H1 (cell line): Measurements from ENCODE around the gene JAKMIP2. TPM values are rescaled to one million over a fixed set of nuclear protein-coding genes. Genes with fewer than 3 reads are reported as not detected.

ENCODE experiments used
- CTCF ChIA-PET: fragments of 300-600 bp; sonication (Branson Sonifier 250); formaldehyde crosslinking; loops from one replicate; lab custom pipeline; 2021; ENCODE audit not compliant: partially characterized antibody; lab: Charles Lee
- POLR2A ChIA-PET: fragments of 300-600 bp; sonication (Branson Sonifier 250); formaldehyde crosslinking; loops from one replicate; lab custom pipeline; 2021; ENCODE audit warnings: inconsistent platforms; ENCODE audit not compliant: partially characterized antibody; lab: Charles Lee
- DNase-seq, 2 experiments: peaks; one replicate each; pipeline versions ENCODE4 v3.0.0 to v3.0.0-alpha.2; 2010 to 2022; ENCODE audit warnings: low spot score in 2 of 2, low read depth in 1 of 2, mixed read lengths in 1 of 2
- FAIRE-seq: peaks from 2 replicates; lab custom pipeline; 2011; peaks lifted over from hg19 to GRCh38; lab: Jason Lieb, UNC
- H2AFZ ChIP-seq: 2 replicates; pipeline ENCODE4 v1.8.1; 2012; ENCODE audit warnings: low read length, inconsistent platforms
- H2AK5ac ChIP-seq: 2 replicates; pipeline ENCODE4 v1.6.1; 2013; ENCODE audit warnings: low read depth, low read length
- H2BK120ac ChIP-seq: replicated peaks from 2 replicates; pipeline ENCODE3; 2013; ENCODE audit warnings: low read depth, low read length, inconsistent platforms
- H2BK12ac ChIP-seq: 2 replicates; pipeline ENCODE4 v1.6.1; 2013; ENCODE audit warnings: low read depth, low read length
- H2BK15ac ChIP-seq: 2 replicates; pipeline ENCODE4 v1.6.1; 2013; ENCODE audit warnings: low read length
- H2BK20ac ChIP-seq: 2 replicates; pipeline ENCODE4 v1.6.1; 2013; ENCODE audit warnings: low read length
- H2BK5ac ChIP-seq: 2 replicates; pipeline ENCODE4 v1.6.1; 2013; ENCODE audit warnings: low read depth, low read length
- H3K14ac ChIP-seq: 2 replicates; pipeline ENCODE4 v1.6.1; 2013; ENCODE audit warnings: inconsistent platforms; ENCODE audit not compliant: insufficient read length
- H3K18ac ChIP-seq: 2 replicates; pipeline ENCODE4 v1.6.1; 2013; ENCODE audit warnings: low read length; ENCODE audit errors: extremely low read depth
- H3K23ac ChIP-seq: 2 replicates; pipeline ENCODE4 v1.6.1; 2013; ENCODE audit warnings: inconsistent platforms; ENCODE audit not compliant: insufficient read length
- H3K23me2 ChIP-seq: 2 replicates; pipeline ENCODE4 v1.6.1; 2013; ENCODE audit warnings: low read depth, low read length
- H3K27ac ChIP-seq: 2 replicates; pipeline ENCODE4 v1.6.1; 2011; ENCODE audit warnings: low read depth, low read length, inconsistent platforms
- H3K27me3 ChIP-seq, 4 experiments: replicated peaks in 1 of 4; 1 replicate in 1 of 4; 2 replicates in 3 of 4; pipeline versions ENCODE4 v1.6.1 to v1.8.1; 2011 to 2013; ENCODE audit warnings: low read length in 3 of 4, mild to moderate bottlenecking in 3 of 4, inconsistent platforms in 2 of 4, mixed read lengths in 2 of 4, moderate library complexity in 1 of 4; ENCODE audit not compliant: control insufficient read depth in 3 of 4, insufficient read depth in 3 of 4; ENCODE audit errors: extremely low read depth in 1 of 4
- H3K36me3 ChIP-seq, 4 experiments: 2 replicates each; pipeline versions ENCODE4 v1.6.1 to v1.8.1; 2011 to 2013; ENCODE audit warnings: mild to moderate bottlenecking in 4 of 4, low read length in 3 of 4, moderate library complexity in 2 of 4, control low read depth in 1 of 4, inconsistent platforms in 1 of 4; ENCODE audit not compliant: insufficient read depth in 4 of 4, control insufficient read depth in 2 of 4
- H3K4ac ChIP-seq: replicated peaks from 2 replicates; pipeline ENCODE3; 2013; ENCODE audit warnings: low read length, low read depth, mixed read lengths, inconsistent platforms; ENCODE audit not compliant: insufficient read length
- H3K4me1 ChIP-seq, 4 experiments: replicated peaks in 1 of 4; 1 replicate in 1 of 4; 2 replicates in 3 of 4; pipeline versions ENCODE4 v1.6.1 to v1.8.1; 2011 to 2013; ENCODE audit warnings: low read length in 3 of 4, inconsistent platforms in 2 of 4, mixed read lengths in 1 of 4; ENCODE audit not compliant: insufficient read depth in 4 of 4, control insufficient read depth in 3 of 4
- H3K4me2 ChIP-seq, 2 experiments: 2 replicates each; pipeline versions ENCODE4 v1.6.1 to v1.8.1; 2011 to 2013; ENCODE audit warnings: low read depth in 2 of 2, low read length in 2 of 2, control low read depth in 1 of 2, inconsistent platforms in 1 of 2, mild to moderate bottlenecking in 1 of 2; ENCODE audit not compliant: insufficient read depth in 1 of 2
- H3K4me3 ChIP-seq, 4 experiments: fragments of 200-600, 300-600 bp in 1 of 4; sonication (generic), shearing (Covaris generic), sonication (Bioruptor Twin) in 1 of 4; 2 replicates each; pipeline versions ENCODE4 v1.5.1 to v1.8.1; 2011 to 2016; ENCODE audit warnings: low read length in 4 of 4, low read depth in 3 of 4, control low read depth in 2 of 4, inconsistent platforms in 2 of 4, mild to moderate bottlenecking in 2 of 4, mixed read lengths in 1 of 4, moderate library complexity in 1 of 4; ENCODE audit not compliant: insufficient read depth in 2 of 4; ENCODE audit errors: extremely low read depth in 1 of 4
- H3K56ac ChIP-seq: replicated peaks from 2 replicates; pipeline ENCODE3; 2013; ENCODE audit warnings: low read depth, mild to moderate bottlenecking, mixed read lengths, low read length, inconsistent platforms; ENCODE audit not compliant: insufficient read length
- H3K79me1 ChIP-seq: 2 replicates; pipeline ENCODE4 v1.6.1; 2013; ENCODE audit warnings: low read depth, low read length, control low read depth
- H3K79me2 ChIP-seq, 2 experiments: 2 replicates each; pipeline versions ENCODE4 v1.6.1 to v1.8.1; 2012 to 2013; ENCODE audit warnings: low read length in 2 of 2, mild to moderate bottlenecking in 2 of 2, inconsistent platforms in 1 of 2; ENCODE audit not compliant: insufficient read depth in 2 of 2, control insufficient read depth in 1 of 2
- H3K9ac ChIP-seq, 4 experiments: replicated peaks in 1 of 4; 1 replicate in 1 of 4; 2 replicates in 3 of 4; pipeline versions ENCODE4 v1.6.1 to v1.8.1; 2011 to 2013; ENCODE audit warnings: low read depth in 3 of 4, low read length in 3 of 4, control low read depth in 2 of 4, mild to moderate bottlenecking in 2 of 4, moderate library complexity in 2 of 4, inconsistent platforms in 1 of 4; ENCODE audit errors: extremely low read depth in 1 of 4
- H3K9me3 ChIP-seq, 2 experiments: 2 replicates each; pipeline versions ENCODE4 v1.6.1 to v1.8.1; 2012 to 2013; ENCODE audit warnings: mild to moderate bottlenecking in 2 of 2, moderate library complexity in 2 of 2, control low read depth in 1 of 2, inconsistent platforms in 1 of 2, low read depth in 1 of 2, low read length in 1 of 2, mixed read lengths in 1 of 2; ENCODE audit not compliant: insufficient read depth in 2 of 2
- H4K20me1 ChIP-seq, 2 experiments: replicated peaks in 1 of 2; 2 replicates each; pipeline versions ENCODE3 to v1.8.1; 2011 to 2013; ENCODE audit warnings: inconsistent platforms in 2 of 2, low read length in 2 of 2, mild to moderate bottlenecking in 1 of 2; ENCODE audit not compliant: insufficient read depth in 2 of 2, control insufficient read depth in 1 of 2
- H4K5ac ChIP-seq: 2 replicates; pipeline ENCODE4 v1.6.1; 2013; ENCODE audit warnings: low read length, low read depth, mixed read lengths, inconsistent platforms; ENCODE audit not compliant: insufficient read length
- H4K8ac ChIP-seq: 2 replicates; pipeline ENCODE4 v1.8.0; 2013; ENCODE audit warnings: mild to moderate bottlenecking, moderate library complexity, low read length, inconsistent platforms; ENCODE audit not compliant: insufficient read depth; ENCODE audit errors: extremely low read depth
- H4K91ac ChIP-seq: replicated peaks from 2 replicates; pipeline ENCODE3; 2013; ENCODE audit warnings: low read length, mixed read lengths, inconsistent platforms; ENCODE audit not compliant: insufficient read length
- CBX8 ChIP-seq: fragments of 300-800, 300-1000 bp; sonication (generic); IDR thresholded peaks from 2 replicates; pipeline ENCODE4 v1.7.1; 2016; ENCODE audit warnings: low read depth, low read length, borderline replicate concordance
- KDM5A ChIP-seq: fragments of 200-600 bp; IDR thresholded peaks from 2 replicates; pipeline ENCODE4 v1.7.1; 2012; ENCODE audit warnings: mild to moderate bottlenecking, low read length, inconsistent platforms, mixed read lengths
- PHF8 ChIP-seq: fragments of 200-600 bp; sonication (generic); conservative IDR thresholded peaks from 2 replicates; pipeline ENCODE4 v1.7.1; 2012; ENCODE audit warnings: low read depth, mild to moderate bottlenecking, inconsistent platforms, low read length, moderate library complexity
- RAD21 ChIP-seq, 2 experiments: IDR thresholded peaks in 1 of 2; conservative IDR thresholded peaks in 1 of 2; 2 replicates each; pipeline ENCODE4 v1.6.1; 2011; ENCODE audit warnings: low read depth in 2 of 2, low read length in 2 of 2, improper control_type of control experiment in 1 of 2, inconsistent platforms in 1 of 2, mild to moderate bottlenecking in 1 of 2, moderate library complexity in 1 of 2
- SRF ChIP-seq: IDR thresholded peaks from 2 replicates; pipeline ENCODE4 v1.6.1; 2011; ENCODE audit warnings: mild to moderate bottlenecking, low read depth, low read length, moderate library complexity
- TAF7 ChIP-seq: optimal IDR thresholded peaks from 2 replicates; pipeline ENCODE3; 2011; ENCODE audit warnings: low read depth, mild to moderate bottlenecking, inconsistent platforms, low read length, moderate library complexity, borderline replicate concordance
- WGBS, 2 experiments: shearing (Covaris generic) in 1 of 2; methylation state at CpG; one replicate each; pipeline versions ENCODE4 v1.1.6 to v1.1.7; 2013 to 2015; ENCODE audit warnings: low lambda C conversion rate in 2 of 2, mixed read lengths in 2 of 2, inconsistent platforms in 1 of 2, low coverage in 1 of 2, missing lambda C conversion rate in 1 of 2; ENCODE audit not compliant: insufficient replicate concordance in 2 of 2, insufficient coverage in 1 of 2, insufficient read length in 1 of 2; ENCODE audit errors: extremely low coverage in 1 of 2, missing lambda C conversion rate in 1 of 2; 5-methylcytosine and 5-hydroxymethylcytosine counted together
- polyA plus RNA-seq, 7 experiments: library from polyadenylated mRNA; depleted of rRNA in 3 of 7; stranded (reverse) in 5 of 7; unstranded in 2 of 7; fragments of >200 nt in 5 of 7; fragments of 200-250 nt in 2 of 7; gene quantifications; 1 replicate in 5 of 7; 2 replicates in 1 of 7; 4 replicates in 1 of 7; pipeline versions ENCODE4 v1.2.1 to v1.2.3, GENCODE V29; 2011 to 2013; ENCODE audit warnings: missing spikeins in 2 of 7, mixed read lengths in 2 of 7
- total RNA-seq: library from RNA; stranded (reverse); fragmentation: NEBNext Ultra II Directional; extraction: Animal tissue kit (Norgen Biotek cat#: 25700); gene quantifications from 2 replicates; pipeline ENCODE4 v1.2.1, GENCODE V29; 2021
- TF ChIP-seq, protein P1 (sequence below): IDR thresholded peaks from 2 replicates; pipeline ENCODE4 v1.6.1; 2011; ENCODE audit warnings: low read length, improper control_type of control experiment
- TF ChIP-seq, protein P2 (sequence below): IDR thresholded peaks from 2 replicates; pipeline ENCODE4 v1.6.1; 2012; ENCODE audit warnings: inconsistent platforms
- TF ChIP-seq, protein P3 (sequence below): IDR thresholded peaks from 2 replicates; pipeline ENCODE4 v1.6.1; 2011; ENCODE audit warnings: low read depth, mild to moderate bottlenecking, low read length; ENCODE audit not compliant: insufficient read depth

The JAKMIP2 gene
- total and polyA plus RNA-seq, 2 of the 8 experiments (the other 6 are each of a cell fraction or from before 2014, with no cell fraction given) = 2.4 to 13.6 TPM

DNA sequence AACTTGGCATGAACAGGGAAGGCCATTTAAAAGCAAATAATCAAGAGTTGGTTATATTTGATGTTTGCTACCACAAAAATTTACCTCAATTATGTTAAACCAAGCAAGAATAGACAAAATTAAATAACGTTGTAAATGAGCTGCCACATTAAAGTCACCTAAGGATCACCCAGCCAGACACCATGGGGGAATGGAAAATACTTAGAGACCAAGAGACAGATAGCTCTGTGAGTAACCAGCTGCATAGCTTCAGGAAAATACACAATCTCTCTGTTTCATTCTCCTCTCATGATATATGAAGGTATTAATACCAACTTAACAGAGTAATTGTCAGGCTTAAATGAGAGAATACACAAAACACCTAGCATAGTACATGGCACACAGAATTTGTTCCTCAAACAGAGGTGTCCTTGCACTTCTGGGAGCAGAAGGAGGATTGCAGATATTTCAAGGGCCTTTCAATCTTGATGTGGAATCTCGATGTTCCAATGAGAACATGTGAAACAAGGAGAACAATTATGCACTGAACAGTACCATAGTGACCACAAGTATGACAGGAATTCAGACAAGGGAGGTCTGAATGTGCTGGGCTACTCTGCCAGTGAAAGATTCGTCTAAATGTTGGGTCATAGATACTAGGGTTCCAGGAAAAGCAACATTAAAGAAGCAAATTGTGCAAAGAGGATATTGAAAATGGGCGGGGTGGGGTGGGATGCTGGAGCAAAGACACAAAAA lies 18.6 kb downstream of the JAKMIP2 start:
- ChIA-PET POLR2A (interaction anchor here (1.0 kb wide), 2 partner anchors 19 to 38 kb away, joined by 3 read pairs; partner anchors contain the start of gene JAKMIP2), CTCF (interaction anchor here (0.7 to 1.5 kb wide), 3 partner anchors 11 to 437 kb away, joined by 3 read pairs; no protein-coding TSS in a partner anchor)
- Histone ChIP-seq H2BK20ac (no peak overlapping the region), H3K56ac (no peak overlapping the region), H3K4ac (no peak overlapping the region), H3K79me1 (0 out of 2 replicates have a peak, but pooled peaks cover 2% of the 10 kb centered on the region), H3K27ac (no peak overlapping the region), H3K14ac (no peak overlapping the region), H3K18ac (no peak overlapping the region), H2BK120ac (no peak overlapping the region), H2AK5ac (no peak overlapping the region), H2AFZ (no peak overlapping the region), H4K8ac (no peak overlapping the region), H3K23me2 (no peaks in the 10 kb centered on the region), H3K9me3 (no peaks in the 10 kb centered on the region), H4K5ac (no peak overlapping the region), H3K4me2 (no peak overlapping the region), H3K4me1 (peaks cover 0 to 11% (median 5%) of the 10 kb centered on the region in 4 experiments; a peak in 5 of 7 replicates), H3K36me3 (no peaks in the 10 kb centered on the region), H4K91ac (no peak overlapping the region), H2BK15ac (no peak overlapping the region), H2BK5ac (no peak overlapping the region), H2BK12ac (no peak overlapping the region), H3K23ac (no peak overlapping the region), H3K27me3 (no peaks in the 10 kb centered on the region), H3K9ac (no peak overlapping the region), H3K4me3 (no peak overlapping the region), H4K20me1 (peaks cover 0 to 1% of the 10 kb centered on the region in 2 experiments), H3K79me2 (peaks cover 0 to 20% of the 10 kb centered on the region in 2 experiments; a peak in 2 of 4 replicates)
- FAIRE-seq = no peak
- 92% methylated on average over 4 of the region's 4 CpGs; no CpG with 5 or more reads in 1 of the 2 experiments for WGBS, 2 experiments
- no peak for DNase-seq
- TF ChIP-seq, protein P1, sequence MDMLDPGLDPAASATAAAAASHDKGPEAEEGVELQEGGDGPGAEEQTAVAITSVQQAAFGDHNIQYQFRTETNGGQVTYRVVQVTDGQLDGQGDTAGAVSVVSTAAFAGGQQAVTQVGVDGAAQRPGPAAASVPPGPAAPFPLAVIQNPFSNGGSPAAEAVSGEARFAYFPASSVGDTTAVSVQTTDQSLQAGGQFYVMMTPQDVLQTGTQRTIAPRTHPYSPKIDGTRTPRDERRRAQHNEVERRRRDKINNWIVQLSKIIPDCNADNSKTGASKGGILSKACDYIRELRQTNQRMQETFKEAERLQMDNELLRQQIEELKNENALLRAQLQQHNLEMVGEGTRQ = no peak
- TF ChIP-seq RAD21 (IDR thresholded peaks at IDR 0.05 in 1 of 2, conservative IDR thresholded peaks at IDR 0.05 in 1 of 2; ENCODE audit: low read depth in 2 of 2, low read length in 2 of 2) (no peak), SRF (no peak), TAF7 (no peak), KDM5A (no peak), CBX8 (no peak), PHF8 (no peak)
- TF ChIP-seq, protein P2, sequence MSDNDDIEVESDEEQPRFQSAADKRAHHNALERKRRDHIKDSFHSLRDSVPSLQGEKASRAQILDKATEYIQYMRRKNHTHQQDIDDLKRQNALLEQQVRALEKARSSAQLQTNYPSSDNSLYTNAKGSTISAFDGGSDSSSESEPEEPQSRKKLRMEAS = no peak
- TF ChIP-seq, protein P3, sequence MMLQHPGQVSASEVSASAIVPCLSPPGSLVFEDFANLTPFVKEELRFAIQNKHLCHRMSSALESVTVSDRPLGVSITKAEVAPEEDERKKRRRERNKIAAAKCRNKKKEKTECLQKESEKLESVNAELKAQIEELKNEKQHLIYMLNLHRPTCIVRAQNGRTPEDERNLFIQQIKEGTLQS = no peak
